Activated naive CD4-positive, alpha-beta T cell treated with anti-CD3 and anti-CD28 coated beads, Interleukin-2, amount 50 U/mL, for 72 hours (primary cell): ENCODE data around the gene DCHS1. TPM values are rescaled to one million over a fixed set of nuclear protein-coding genes. Genes with fewer than 3 reads are reported as not detected.
A peak's percentile ranks its signal among the peaks of the same experiment; 100 is the strongest.

Experiments used
- ATAC-seq, 2 donors: fragments of 150-1000 bp; cut with Tn5 transposase; 2 replicates each; pipeline ENCODE4 v1.10.0; 2021; ENCODE audit warnings: mild to moderate bottlenecking in 2 of 2, moderate library complexity in 2 of 2
- DNase-seq, 2 donors: peaks; one replicate each; pipeline ENCODE4 v3.0.0; 2021 to 2022; ENCODE audit warnings: low spot score in 2 of 2
- H3K27ac Mint-ChIP-seq, 2 donors: one replicate each; pipeline ENCODE4 v1.8.0; 2022; ENCODE audit warnings: mild to moderate bottlenecking in 2 of 2, mixed read lengths in 2 of 2
- H3K36me3 Mint-ChIP-seq, 2 donors: one replicate each; pipeline ENCODE4 v1.8.0; 2022; ENCODE audit warnings: mixed read lengths in 2 of 2
- H3K9me3 Mint-ChIP-seq, 2 donors: one replicate each; pipeline ENCODE4 v1.8.0; 2022; ENCODE audit warnings: mixed read lengths in 2 of 2
- total RNA-seq, 2 donors: library from RNA; stranded (reverse); gene quantifications; one replicate each; pipeline ENCODE4 v1.2.3, GENCODE V29; 2022

Gene DCHS1
- total RNA-seq, 2 donors from 2014 or later, result 0.82 to 2.1 TPM

GRCh38 chr11:6612213-6613041 is 43.2 kb downstream of the DCHS1 start, which contains the start of gene TAF10:
Gene TAF10, minus strand, starts transcription at chr11:6612216. Its CDS starts 27 bp downstream, at chr11:6612189.
- Mint-ChIP-seq H3K27ac (peak within 1 kb of the TSS in 1 of 2 donors; percentile 96), H3K36me3 (peaks cover 27 to 38% of the 10 kb centered on the region in 2 donors), H3K9me3 (no peaks in the 10 kb centered on the region)
- ATAC-seq (peak; percentile 86 to 93), DNase-seq (peak; percentile 93 to 94)

GRCh38 chr11:6611963-6612212 is 43.7 kb downstream of the DCHS1 start:
- Mint-ChIP-seq H3K36me3 (peaks cover 27 to 38% of the 10 kb centered on the region in 2 donors), H3K27ac (no peak overlapping the region), H3K9me3 (no peaks in the 10 kb centered on the region)
- ATAC-seq, result peak in 1 of 2 donors; percentile 16
- DNase-seq, result no peak

DNA sequence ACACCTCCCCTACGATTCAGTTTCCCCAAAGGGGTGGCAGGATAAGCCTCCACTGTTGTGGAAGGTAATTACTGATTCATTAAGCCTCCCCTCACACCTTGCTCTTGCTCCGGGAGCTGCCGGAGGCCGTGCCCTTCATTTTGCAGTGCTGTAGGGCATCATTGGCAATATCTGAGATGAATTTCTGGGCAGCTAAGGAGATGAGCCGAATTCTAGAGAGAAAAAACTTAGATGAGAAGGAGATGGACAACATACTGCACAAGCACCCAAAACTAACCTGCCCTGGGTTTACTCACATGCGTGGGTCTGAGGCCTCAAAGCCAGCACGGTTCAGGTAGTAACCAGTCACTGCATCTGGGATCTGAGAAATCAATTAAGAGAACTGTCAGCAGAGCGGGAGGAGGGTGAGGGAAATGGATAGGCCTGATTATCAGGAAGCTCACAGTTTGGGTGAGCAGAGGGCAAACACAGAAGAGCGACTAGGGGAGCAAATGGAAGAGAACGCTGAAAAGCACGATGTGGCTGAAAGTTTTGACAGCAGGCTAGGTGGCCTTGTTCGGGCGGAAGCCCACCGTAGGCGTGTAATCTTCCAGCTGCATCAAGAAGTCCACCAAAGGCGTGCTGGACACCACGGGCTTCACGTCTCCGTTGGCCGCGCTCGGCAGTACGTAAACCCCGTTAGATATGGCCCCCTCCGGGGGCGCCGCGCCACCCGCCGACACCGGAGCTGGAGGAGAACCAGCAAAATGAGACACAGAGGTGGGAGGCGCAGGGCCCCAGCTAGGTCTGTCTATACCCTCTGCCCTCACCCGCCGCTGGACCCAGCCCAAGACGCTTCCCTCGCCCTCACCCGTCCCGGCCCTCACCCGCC is 44.3 kb downstream of the DCHS1 start:
- no peaks in the 10 kb centered on the region for H3K9me3 Mint-ChIP-seq
- peaks cover 27 to 38% of the 10 kb centered on the region in 2 donors for H3K36me3 Mint-ChIP-seq
- peak in 1 of 2 donors; percentile 52 for DNase-seq
- H3K27ac Mint-ChIP-seq, result peak overlapping the region in 1 of 2 donors; percentile 96
- ATAC-seq, result peak in 1 of 2 donors; percentile 4

- ATAC-seq, result no peak
- peak in 1 of 2 donors; percentile 52 for DNase-seq
- Mint-ChIP-seq H3K36me3 (peaks cover 27 to 33% of the 10 kb centered on the region in 2 donors), H3K9me3 (no peaks in the 10 kb centered on the region), H3K27ac (peak overlapping the region in 1 of 2 donors; percentile 26)
Measured at GRCh38 chr11:6610591-6610990, 45.0 kb downstream of the DCHS1 start.

GRCh38 chr11:6609502-6610015 is 46.0 kb downstream of the DCHS1 start:
- ATAC-seq, result no peak
- no peaks in the 10 kb centered on the region for H3K9me3 Mint-ChIP-seq
- peaks cover 27% of the 10 kb centered on the region in 2 donors for H3K36me3 Mint-ChIP-seq
- peak in 1 of 2 donors; percentile 45 for DNase-seq
- peak overlapping the region in 1 of 2 donors; percentile 70 for H3K27ac Mint-ChIP-seq

DNA sequence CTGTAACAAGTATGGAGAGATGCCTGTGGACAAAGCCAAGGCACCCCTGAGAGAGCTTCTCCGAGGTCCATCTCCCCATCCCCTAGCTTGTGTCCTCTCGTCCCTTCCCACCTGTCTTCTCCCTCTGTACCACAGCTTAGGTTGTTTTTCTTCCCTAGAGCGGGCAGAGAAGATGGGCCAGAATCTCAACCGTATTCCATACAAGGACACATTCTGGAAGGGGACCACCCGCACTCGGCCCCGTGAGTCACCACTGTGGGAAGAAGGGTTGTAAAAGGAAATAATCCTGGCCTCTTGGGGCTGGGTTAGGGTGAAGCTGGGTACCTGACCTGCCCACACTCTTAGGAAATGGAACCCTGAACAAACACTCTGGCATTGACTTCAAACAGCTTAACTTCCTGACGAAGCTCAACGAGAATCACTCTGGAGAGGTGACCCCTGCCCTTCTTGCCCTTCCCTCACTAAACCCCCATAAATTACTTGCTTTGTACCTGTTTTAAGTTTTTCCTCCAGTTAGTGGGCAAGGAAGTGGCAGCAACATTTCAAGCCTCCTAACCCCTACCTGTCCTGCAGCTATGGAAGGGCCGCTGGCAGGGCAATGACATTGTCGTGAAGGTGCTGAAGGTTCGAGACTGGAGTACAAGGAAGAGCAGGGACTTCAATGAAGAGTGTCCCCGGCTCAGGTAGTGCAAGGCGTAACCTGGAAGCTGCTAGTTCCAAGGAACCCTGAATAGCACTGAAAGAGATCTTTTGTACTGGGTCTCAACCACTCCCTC is 46.7 kb downstream of the DCHS1 start:
- no peaks in the 10 kb centered on the region for H3K9me3 Mint-ChIP-seq
- peak in 1 of 2 donors; percentile 31 for DNase-seq
- peaks cover 27% of the 10 kb centered on the region in 2 donors for H3K36me3 Mint-ChIP-seq
- ATAC-seq, result no peak
- H3K27ac Mint-ChIP-seq, result no peak overlapping the region

GRCh38 chr11:6608011-6608410 is 47.6 kb downstream of the DCHS1 start:
- Mint-ChIP-seq H3K36me3 (peaks cover 27% of the 10 kb centered on the region in 2 donors), H3K9me3 (no peaks in the 10 kb centered on the region), H3K27ac (no peak overlapping the region)
- ATAC-seq (no peak), DNase-seq (peak in 1 of 2 donors; percentile 33)

DNA sequence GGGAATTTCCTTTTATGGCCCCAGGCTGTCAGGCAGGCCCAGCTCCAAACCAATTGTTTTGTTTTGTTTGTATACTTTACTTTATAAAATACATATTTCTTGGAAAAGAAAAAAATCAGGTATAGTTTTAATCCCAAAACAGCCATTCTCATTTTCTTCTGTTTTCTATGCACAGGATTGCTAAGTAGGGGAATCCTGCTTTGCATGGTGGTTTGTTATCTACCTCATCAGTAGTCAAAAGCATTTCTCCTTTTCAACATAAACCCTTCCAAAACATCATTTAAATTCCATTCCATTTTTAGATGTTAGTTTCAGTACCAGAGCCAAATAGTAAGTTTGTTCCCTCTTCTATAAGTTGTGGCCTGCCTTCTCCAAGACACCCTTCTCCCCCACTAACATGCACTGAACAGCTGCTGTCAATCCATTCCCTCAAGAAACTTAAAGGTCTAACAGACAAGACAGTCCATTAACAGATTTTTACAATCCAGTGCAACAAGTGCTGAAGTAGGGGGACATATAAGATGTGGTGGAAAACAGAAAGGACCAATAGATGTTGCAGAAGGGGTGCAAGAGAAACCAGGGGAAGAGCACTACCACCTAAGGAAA is 48.3 kb downstream of the DCHS1 start:
- Mint-ChIP-seq H3K9me3 (no peaks in the 10 kb centered on the region), H3K27ac (peak overlapping the region in 1 of 2 donors; percentile 37), H3K36me3 (peaks cover 27% of the 10 kb centered on the region in 2 donors)
- ATAC-seq, result peak in 1 of 2 donors; percentile 9
- no peak for DNase-seq

DNA sequence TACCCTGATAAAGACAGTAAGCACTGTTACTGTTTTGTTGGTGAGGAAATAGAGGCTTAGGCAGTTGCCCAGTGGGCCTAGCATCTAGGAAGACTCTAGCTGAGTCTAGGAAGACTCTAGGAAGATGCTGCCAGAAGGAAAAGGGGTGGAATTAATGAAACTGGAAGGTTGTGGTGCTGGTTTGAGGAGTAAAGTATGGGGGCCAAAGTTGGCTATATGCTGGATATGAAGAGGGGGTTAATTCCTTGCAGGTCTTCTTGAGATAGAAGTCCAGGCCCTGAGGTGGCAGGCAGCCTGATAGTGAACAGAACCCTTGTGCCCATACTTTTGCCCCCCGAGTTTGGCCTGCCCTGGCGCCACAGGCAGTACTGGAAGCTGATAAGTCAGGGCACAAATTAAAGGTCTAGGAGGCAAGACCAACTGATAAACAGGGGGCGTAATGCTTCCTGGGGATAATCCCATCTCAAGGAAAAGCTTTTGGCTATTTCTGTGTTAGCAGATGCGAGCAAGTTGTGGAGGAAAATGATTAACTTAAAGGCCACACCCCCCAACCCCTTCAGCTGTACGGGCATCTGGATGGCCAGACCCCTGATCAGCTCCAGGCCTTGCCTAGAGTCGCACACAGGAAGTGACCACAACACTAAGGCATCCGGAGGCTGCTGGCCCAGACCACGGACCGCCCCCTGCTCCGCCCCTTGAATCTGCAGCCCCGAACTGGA is 49.0 kb downstream of the DCHS1 start:
- Mint-ChIP-seq H3K9me3 (no peaks in the 10 kb centered on the region), H3K27ac (peak overlapping the region in 1 of 2 donors; percentile 87), H3K36me3 (peaks cover 27 to 32% of the 10 kb centered on the region in 2 donors)
- DNase-seq, result peak; percentile 51 to 75
- peak; percentile 27 to 50 for ATAC-seq

- peaks cover 9 to 20% of the 10 kb centered on the region in 2 donors for H3K36me3 Mint-ChIP-seq
Measured at GRCh38 chr11:6604790-6605189, 50.8 kb downstream of the DCHS1 start.

GRCh38 chr11:6604081-6604626 is 51.5 kb downstream of the DCHS1 start:
- Mint-ChIP-seq H3K36me3 (peaks cover 3 to 18% of the 10 kb centered on the region in 2 donors), H3K9me3 (no peaks in the 10 kb centered on the region)
- ATAC-seq, result peak; percentile 40 to 53

More at GRCh38 chr11:6604790-6605189, 50.8 kb downstream of the DCHS1 start:
- no peaks in the 10 kb centered on the region for H3K9me3 Mint-ChIP-seq
- DNase-seq (no peak), ATAC-seq (no peak)
- no peak overlapping the region for H3K27ac Mint-ChIP-seq

GRCh38 chr11:6603287-6604080 is 52.1 kb downstream of the DCHS1 start, which contains the start of the genes ILK and RRP8:
Gene ILK, plus strand, starts transcription at chr11:6603774. Its CDS starts 498 bp downstream, at chr11:6604272.
Gene RRP8, minus strand, starts transcription at chr11:6603616. Its CDS starts 114 bp downstream, at chr11:6603502.
- Mint-ChIP-seq H3K27ac (no peak within 1 kb of the TSS), H3K9me3 (no peaks in the 10 kb centered on the region), H3K36me3 (peaks cover 0 to 18% of the 10 kb centered on the region in 2 donors)
- peak; percentile 79 to 85 for DNase-seq
- ATAC-seq, result peak; percentile 67 to 85

More at GRCh38 chr11:6604081-6604626, 51.5 kb downstream of the DCHS1 start:
- no peak overlapping the region for H3K27ac Mint-ChIP-seq
- DNase-seq, result peak in 1 of 2 donors; percentile 39

DNA sequence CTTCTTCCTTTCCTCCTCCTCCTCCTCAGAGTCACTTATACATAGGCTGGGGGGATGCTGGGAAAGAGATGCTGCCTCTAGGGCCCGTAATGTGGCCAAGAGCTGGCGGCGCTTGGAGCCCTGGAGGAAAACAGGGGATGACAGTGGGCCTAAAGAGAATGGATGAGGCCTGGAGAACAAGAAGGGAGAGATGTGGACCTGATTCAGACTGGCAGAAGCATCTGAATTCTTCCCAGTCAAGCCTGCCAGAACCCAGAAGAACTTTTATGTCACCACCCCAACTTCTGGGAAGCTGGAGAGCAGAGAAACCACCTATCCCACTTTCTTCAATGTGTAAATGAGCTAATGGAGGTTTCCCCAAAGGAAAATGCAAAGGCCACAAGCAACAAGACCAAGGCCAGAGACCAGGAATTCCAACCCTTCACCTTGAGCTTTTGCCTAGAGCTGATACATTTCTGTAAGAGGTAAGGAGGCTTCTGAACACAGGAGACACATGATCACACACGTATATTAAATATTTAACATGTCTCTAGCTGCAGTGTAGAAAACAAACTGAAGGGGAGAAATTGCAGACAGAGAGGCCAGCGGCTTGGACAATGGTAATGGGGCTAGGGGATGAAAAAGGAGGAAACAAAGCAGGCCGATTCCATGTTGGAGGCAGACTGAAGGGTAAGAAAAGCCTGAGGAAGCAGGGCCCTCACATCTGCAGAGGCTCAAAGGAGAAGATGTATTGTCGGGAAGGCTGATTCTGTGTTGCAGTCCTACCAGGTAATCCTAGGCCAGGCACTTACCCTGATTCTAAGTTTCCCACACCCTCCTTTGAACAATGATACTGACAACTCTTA is 53.3 kb downstream of the DCHS1 start:
- Mint-ChIP-seq H3K36me3 (peaks cover 5 to 27% of the 10 kb centered on the region in 2 donors), H3K27ac (peak overlapping the region in 1 of 2 donors; percentile 65), H3K9me3 (no peaks in the 10 kb centered on the region)
- DNase-seq (no peak), ATAC-seq (no peak)
